CD4-positive, alpha-beta memory T cell (primary cell): ENCODE data around the gene DDX11. TPM values are rescaled to one million over a fixed set of nuclear protein-coding genes. Genes with fewer than 3 reads are reported as not detected.
"Not testable (repeated sequence)": the region's sequence is repeated elsewhere in the genome, so short reads cannot be mapped to it uniquely, and the experiment has no call there.

ENCODE experiments used
- CTCF ChIA-PET: fragments of 350-600 bp; sonication (Branson Sonifier 250); formaldehyde crosslinking; loops from one replicate; lab custom pipeline; 2021; ENCODE audit warnings: inconsistent platforms; ENCODE audit not compliant: partially characterized antibody; lab: Charles Lee
- POLR2A ChIA-PET: fragments of 350-600 bp; sonication (Branson Sonifier 250); formaldehyde crosslinking; loops from one replicate; lab custom pipeline; 2021; ENCODE audit not compliant: partially characterized antibody; lab: Charles Lee
- DNase-seq, 5 donors: peaks; one replicate each; pipeline versions ENCODE4 v3.0.0 to v3.0.0-alpha.2; 2020 to 2022; ENCODE audit warnings: mixed read lengths in 1 of 5
- H3K27ac ChIP-seq: one replicate; pipeline ENCODE4 v1.7.0; 2013; ENCODE audit warnings: low read depth, low read length
- H3K27me3 ChIP-seq: 2 replicates; pipeline ENCODE4 v1.7.0; 2013; ENCODE audit warnings: mild to moderate bottlenecking, low read length, moderate library complexity; ENCODE audit not compliant: insufficient read depth
- H3K36me3 ChIP-seq: 2 replicates; pipeline ENCODE4 v1.7.0; 2013; ENCODE audit warnings: mild to moderate bottlenecking, low read length, moderate library complexity; ENCODE audit not compliant: insufficient read depth
- H3K4me1 ChIP-seq: 2 replicates; pipeline ENCODE4 v1.7.0; 2013; ENCODE audit warnings: mild to moderate bottlenecking, low read length, moderate library complexity; ENCODE audit not compliant: insufficient read depth
- H3K4me3 ChIP-seq, 2 donors: one replicate each; pipeline ENCODE4 v1.7.0; 2013; ENCODE audit warnings: low read length in 2 of 2, mild to moderate bottlenecking in 1 of 2
- H3K9me3 ChIP-seq, 2 donors: one replicate each; pipeline ENCODE4 v1.7.0; 2013; ENCODE audit warnings: low read length in 2 of 2, control low read depth in 1 of 2; ENCODE audit not compliant: control insufficient read depth in 1 of 2
- H3K27ac Mint-ChIP-seq, 7 donors: one replicate each; pipeline ENCODE4 v1.8.0; 2020 to 2021; ENCODE audit warnings: mixed read lengths in 7 of 7, mild to moderate bottlenecking in 6 of 7, inconsistent platforms in 3 of 7, moderate library complexity in 3 of 7
- H3K27me3 Mint-ChIP-seq, 2 donors: one replicate each; pipeline ENCODE4 v1.8.0; 2020 to 2021; ENCODE audit warnings: mixed read lengths in 2 of 2
- H3K36me3 Mint-ChIP-seq, 2 donors: one replicate each; pipeline ENCODE4 v1.8.0; 2020 to 2021; ENCODE audit warnings: mixed read lengths in 2 of 2, inconsistent platforms in 1 of 2, mild to moderate bottlenecking in 1 of 2
- H3K4me1 Mint-ChIP-seq, 4 donors: one replicate each; pipeline ENCODE4 v1.8.0; 2020 to 2021; ENCODE audit warnings: mixed read lengths in 4 of 4, mild to moderate bottlenecking in 1 of 4
- H3K4me3 Mint-ChIP-seq, 8 donors: one replicate each; pipeline ENCODE4 v1.8.0; 2020 to 2021; ENCODE audit warnings: mixed read lengths in 8 of 8, mild to moderate bottlenecking in 7 of 8, moderate library complexity in 6 of 8, inconsistent platforms in 3 of 8
- H3K9me3 Mint-ChIP-seq, 8 donors: one replicate each; pipeline ENCODE4 v1.8.0; 2020 to 2021; ENCODE audit warnings: mixed read lengths in 8 of 8, mild to moderate bottlenecking in 5 of 8, inconsistent platforms in 3 of 8, moderate library complexity in 1 of 8
- intact Hi-C: fragments of 100-400 bp; cut with micrococcal nuclease; formaldehyde crosslinking; loops from one replicate; pipeline ENCODE4 v1.15.1; 2023
- polyA plus RNA-seq, 2 donors: library from polyadenylated mRNA; unstranded; fragments of 300-500 nt; fragmentation: Illumina TruSeq; gene quantifications; one replicate each; pipeline ENCODE4 v1.2.3, GENCODE V29; 2021
- total RNA-seq, 2 experiments: library from RNA; stranded (reverse); gene quantifications; one replicate each; pipeline ENCODE4 v1.2.3, GENCODE V29; 2021

The DDX11 gene
- total RNA-seq = 10 to 100 TPM; 41.6 to 45.8 TPM
- 10 to 100 TPM in 1 of 2 donors, 1 to 10 TPM in 1; 5.1 to 18.0 TPM for polyA plus RNA-seq

DNA sequence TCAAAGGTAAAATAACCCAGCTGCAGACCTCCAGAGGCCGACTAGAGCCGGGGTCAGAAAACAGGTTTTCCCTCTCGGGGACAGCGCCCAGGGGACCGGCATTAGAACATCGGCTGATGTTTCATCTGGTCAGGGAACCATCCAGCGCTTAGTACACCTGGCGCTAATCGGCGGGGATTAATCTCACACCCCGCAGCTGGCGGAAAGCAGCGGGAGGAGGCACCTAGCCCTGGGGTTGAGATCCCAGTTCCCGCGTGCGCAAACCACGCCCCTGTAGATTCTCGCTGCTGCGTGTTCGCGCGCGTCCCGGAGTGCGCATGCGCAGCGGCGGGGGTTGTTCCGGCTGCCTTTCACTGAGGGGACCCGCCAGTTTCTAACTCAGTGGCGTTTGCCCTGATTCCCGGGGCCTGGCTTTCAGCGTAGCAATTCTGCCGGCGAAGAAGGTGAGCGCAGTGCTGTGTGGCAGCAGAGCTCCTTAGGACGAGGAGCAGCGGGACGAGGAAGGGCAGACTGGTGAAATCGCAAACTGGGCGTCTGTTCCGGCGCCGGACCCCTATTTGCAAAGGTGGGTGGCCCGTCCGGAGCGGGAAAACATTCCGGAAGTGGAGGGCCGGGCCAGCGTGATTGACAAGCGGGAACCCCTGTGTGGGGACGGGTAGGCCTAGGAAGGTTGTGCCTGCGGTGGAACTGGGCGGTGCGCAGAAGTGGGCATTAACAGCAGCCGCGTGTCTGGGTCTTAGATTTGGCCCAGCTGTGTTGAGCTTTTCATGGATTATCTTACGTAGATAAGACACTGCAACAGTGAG is at the start of gene DDX11:
Gene DDX11 (plus strand): TSS at position 334 of the 806 bp plus-strand sequence. CDS start 4,534 bp downstream, outside the sequence.
- POLR2A ChIA-PET = not testable (repeated sequence)

DNA sequence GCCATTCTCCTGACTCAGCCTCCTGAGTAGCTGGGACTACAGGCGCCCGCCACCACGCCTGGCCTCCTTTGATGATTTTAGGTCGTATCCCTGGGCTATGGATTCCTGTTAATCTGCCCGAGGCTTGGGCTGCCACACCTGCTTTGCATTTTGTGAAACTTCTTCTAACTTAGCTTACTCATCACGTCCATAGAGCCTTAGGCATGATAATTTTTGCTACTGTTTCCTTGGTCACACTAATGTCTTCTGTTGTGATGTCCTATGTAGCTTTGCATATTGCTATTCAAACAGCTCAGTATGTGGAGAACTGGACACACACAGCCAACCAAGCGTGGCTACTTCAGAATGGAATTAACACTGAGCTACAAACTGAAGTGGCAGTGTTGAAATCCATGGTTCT is 47.5 kb upstream of the DDX11 start:
- no peak for DNase-seq
- H3K27me3 Mint-ChIP-seq = peaks cover 0 to 7% of the 10 kb centered on the region in 2 donors
- no peak overlapping the region for H3K27ac Mint-ChIP-seq
- intact Hi-C loops = no loop called here
- no peak overlapping the region for H3K4me3 Mint-ChIP-seq
- H3K4me1 ChIP-seq = no peaks in the 10 kb centered on the region
- CTCF ChIA-PET = no interaction called here
- no peaks in the 10 kb centered on the region for H3K36me3 ChIP-seq
- H3K4me1 Mint-ChIP-seq = no peaks in the 10 kb centered on the region
- H3K9me3 ChIP-seq = no peaks in the 10 kb centered on the region
- no peak overlapping the region for H3K27ac ChIP-seq
- H3K36me3 Mint-ChIP-seq = no peaks in the 10 kb centered on the region
- peaks cover 0 to 4% (median 0%) of the 10 kb centered on the region in 8 donors for H3K9me3 Mint-ChIP-seq
- H3K27me3 ChIP-seq = no peaks in the 10 kb centered on the region
- H3K4me3 ChIP-seq = no peak overlapping the region
- POLR2A ChIA-PET = no interaction called here

More for the DNA sequence above, at the start of gene DDX11:
- H3K36me3 ChIP-seq, H3K27me3 Mint-ChIP-seq, H3K36me3 Mint-ChIP-seq, H3K27me3 ChIP-seq, H3K9me3 ChIP-seq, H3K9me3 Mint-ChIP-seq: not testable (repeated sequence)
- H3K4me3 Mint-ChIP-seq = peak within 1 kb of the TSS; percentile 95 to 99 (median 98)
- H3K27ac Mint-ChIP-seq = peak within 1 kb of the TSS; percentile 93 to 98 (median 96)
- peak within 1 kb of the TSS; percentile 70 to 97 for H3K4me3 ChIP-seq
- peaks cover 12% of the 10 kb centered on the region for H3K4me1 ChIP-seq
- intact Hi-C loops = loop anchor here (2.0 to 10.0 kb wide), 3 partner anchors 254 to 1601 kb away; partner anchors contain the start of genes DNM1L, IPO8 and SINHCAF
- DNase-seq = peak; percentile 92 to 94 (median 93)
- CTCF ChIA-PET = interaction anchor here (0.6 kb wide), 1 partner anchor 1333 kb away, joined by 3 read pairs; no protein-coding TSS in a partner anchor
- peaks cover 11 to 31% (median 18%) of the 10 kb centered on the region in 4 donors for H3K4me1 Mint-ChIP-seq
- peak within 1 kb of the TSS; percentile 72 for H3K27ac ChIP-seq

DNA sequence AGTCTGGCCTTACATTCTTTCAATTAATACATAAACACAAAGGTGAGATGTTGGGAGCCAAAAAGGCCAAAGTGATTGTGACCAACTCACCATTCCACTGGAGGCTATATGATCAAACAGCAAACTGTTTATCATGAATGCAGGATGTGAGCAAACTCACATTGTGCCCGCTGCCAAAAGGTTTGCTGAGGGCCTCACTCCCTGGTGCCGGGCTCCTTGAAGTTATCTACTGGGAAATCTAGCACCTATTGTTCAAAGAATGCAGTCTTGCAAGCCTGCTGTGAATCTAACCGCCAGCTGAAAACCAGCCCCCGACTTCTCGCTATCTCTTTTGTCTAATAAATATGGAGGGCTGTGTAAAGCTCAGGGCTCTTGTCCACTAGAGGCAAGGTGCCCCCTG is 46.7 kb upstream of the DDX11 start:
- H3K27ac ChIP-seq, H3K9me3 Mint-ChIP-seq, intact Hi-C loops, H3K36me3 Mint-ChIP-seq, H3K4me1 ChIP-seq, H3K27me3 Mint-ChIP-seq, H3K9me3 ChIP-seq, H3K36me3 ChIP-seq, H3K27me3 ChIP-seq, H3K4me3 Mint-ChIP-seq, H3K4me3 ChIP-seq, H3K4me1 Mint-ChIP-seq, DNase-seq, H3K27ac Mint-ChIP-seq, POLR2A ChIA-PET: not testable (repeated sequence)
- CTCF ChIA-PET = interaction anchor here (1.6 kb wide), 1 partner anchor 15 kb away, joined by 3 read pairs; no protein-coding TSS in a partner anchor

DNA sequence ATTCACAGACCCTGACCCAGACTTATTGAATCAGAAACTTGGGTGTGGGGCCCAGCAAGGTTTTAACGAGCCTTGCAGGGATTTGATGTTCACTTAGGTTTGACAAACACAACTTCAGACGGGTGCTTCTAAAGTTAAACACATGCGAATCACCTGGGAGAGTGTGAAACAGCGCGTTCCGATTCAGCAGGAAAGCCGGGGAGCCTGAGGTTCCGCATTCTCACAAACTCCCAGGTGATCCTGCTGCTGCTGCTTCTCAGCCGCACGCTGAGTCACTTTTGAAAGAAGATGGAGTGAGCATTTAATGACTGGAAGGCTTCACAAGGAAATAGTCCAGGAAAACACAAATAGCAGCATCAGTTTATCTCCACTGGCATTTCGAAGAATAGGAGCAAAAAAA is 44.2 kb upstream of the DDX11 start:
- DNase-seq = no peak
- no peak overlapping the region for H3K27ac ChIP-seq
- no peaks in the 10 kb centered on the region for H3K4me1 ChIP-seq
- peaks cover 0 to 3% of the 10 kb centered on the region in 2 donors for H3K27me3 Mint-ChIP-seq
- H3K4me3 Mint-ChIP-seq = no peak overlapping the region
- no peaks in the 10 kb centered on the region for H3K9me3 ChIP-seq
- H3K27ac Mint-ChIP-seq = no peak overlapping the region
- ChIA-PET POLR2A (no interaction called here), CTCF (no interaction called here)
- intact Hi-C loops = no loop called here
- H3K4me3 ChIP-seq = no peak overlapping the region
- no peaks in the 10 kb centered on the region for H3K36me3 ChIP-seq
- peaks cover 0 to 4% (median 0%) of the 10 kb centered on the region in 8 donors for H3K9me3 Mint-ChIP-seq
- no peaks in the 10 kb centered on the region for H3K36me3 Mint-ChIP-seq
- H3K4me1 Mint-ChIP-seq = no peaks in the 10 kb centered on the region
- no peaks in the 10 kb centered on the region for H3K27me3 ChIP-seq

DNA sequence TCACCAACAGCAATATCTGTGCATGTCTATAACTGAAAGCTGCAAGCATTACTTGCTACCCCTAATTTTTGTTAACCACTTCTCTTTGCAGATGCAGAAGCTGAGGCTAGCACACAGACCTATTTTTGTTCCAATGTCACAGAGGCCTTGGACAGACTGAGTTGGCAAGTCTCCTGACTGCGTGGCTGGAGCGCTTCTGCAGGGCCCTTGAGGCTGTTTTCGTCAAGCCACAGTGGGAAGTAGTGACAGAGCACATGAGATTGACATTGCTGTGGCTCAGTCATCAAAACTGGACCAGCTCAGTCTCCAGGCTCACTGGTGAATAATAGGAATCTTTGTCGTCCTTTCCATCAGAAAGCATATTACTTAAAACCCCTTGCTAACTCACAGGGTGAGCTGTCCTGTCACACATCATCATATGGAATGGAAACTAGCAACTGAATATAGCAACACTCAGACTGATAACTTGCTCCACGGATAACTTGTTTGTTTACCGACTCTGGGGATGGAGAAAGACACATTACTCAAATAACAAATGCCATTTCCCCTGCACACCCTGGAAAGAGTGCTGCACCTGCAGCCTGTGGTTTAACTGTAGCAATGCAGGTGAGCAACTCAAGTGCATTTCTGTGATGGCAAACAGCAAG is 43.6 kb upstream of the DDX11 start:
- CTCF ChIA-PET = no interaction called here
- H3K27ac ChIP-seq = no peak overlapping the region
- H3K36me3 ChIP-seq = no peaks in the 10 kb centered on the region

DNA sequence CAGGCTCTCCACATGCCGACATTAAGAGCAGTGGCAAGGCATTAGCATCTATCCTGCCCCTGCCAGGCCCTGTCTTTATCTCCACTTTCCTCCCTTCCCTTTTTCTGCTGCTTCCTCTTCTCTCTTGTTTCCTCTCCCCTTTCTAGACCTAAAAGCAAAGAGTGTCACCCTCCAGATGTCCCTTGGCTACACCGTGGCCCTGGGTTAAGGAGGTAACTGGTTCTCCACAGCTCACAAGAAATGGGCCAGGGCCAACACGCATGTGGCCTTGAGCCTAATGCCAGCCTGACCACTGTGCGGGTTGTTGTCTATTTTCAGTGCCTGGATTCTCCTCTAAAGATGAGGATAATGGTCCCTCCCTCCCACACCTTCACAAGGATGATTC is 41.7 kb upstream of the DDX11 start:
- Histone ChIP-seq H3K9me3 (no peaks in the 10 kb centered on the region), H3K4me3 (no peak overlapping the region), H3K27me3 (no peaks in the 10 kb centered on the region), H3K36me3 (no peaks in the 10 kb centered on the region), H3K4me1 (no peaks in the 10 kb centered on the region), H3K27ac (no peak overlapping the region)
- H3K27me3 Mint-ChIP-seq = peaks cover 2 to 12% of the 10 kb centered on the region in 2 donors
- H3K36me3 Mint-ChIP-seq = no peaks in the 10 kb centered on the region
- ChIA-PET CTCF (no interaction called here), POLR2A (no interaction called here)
- no peak overlapping the region for H3K4me3 Mint-ChIP-seq
- peaks cover 0 to 1% (median 0%) of the 10 kb centered on the region in 8 donors for H3K9me3 Mint-ChIP-seq
- intact Hi-C loops = no loop called here
- H3K27ac Mint-ChIP-seq = no peak overlapping the region
- H3K4me1 Mint-ChIP-seq = no peaks in the 10 kb centered on the region
- DNase-seq = no peak

More for the DNA sequence above, 43.6 kb upstream of the DDX11 start:
- no peak for DNase-seq
- Mint-ChIP-seq H3K9me3 (peaks cover 0 to 4% (median 0%) of the 10 kb centered on the region in 8 donors), H3K27me3 (peaks cover 0 to 3% of the 10 kb centered on the region in 2 donors), H3K4me3 (no peak overlapping the region), H3K27ac (no peak overlapping the region), H3K36me3 (no peaks in the 10 kb centered on the region), H3K4me1 (no peaks in the 10 kb centered on the region)
- Histone ChIP-seq H3K4me3 (no peak overlapping the region), H3K9me3 (no peaks in the 10 kb centered on the region), H3K27me3 (no peaks in the 10 kb centered on the region), H3K4me1 (no peaks in the 10 kb centered on the region)
- intact Hi-C loops = no loop called here
- POLR2A ChIA-PET = no interaction called here

DNA sequence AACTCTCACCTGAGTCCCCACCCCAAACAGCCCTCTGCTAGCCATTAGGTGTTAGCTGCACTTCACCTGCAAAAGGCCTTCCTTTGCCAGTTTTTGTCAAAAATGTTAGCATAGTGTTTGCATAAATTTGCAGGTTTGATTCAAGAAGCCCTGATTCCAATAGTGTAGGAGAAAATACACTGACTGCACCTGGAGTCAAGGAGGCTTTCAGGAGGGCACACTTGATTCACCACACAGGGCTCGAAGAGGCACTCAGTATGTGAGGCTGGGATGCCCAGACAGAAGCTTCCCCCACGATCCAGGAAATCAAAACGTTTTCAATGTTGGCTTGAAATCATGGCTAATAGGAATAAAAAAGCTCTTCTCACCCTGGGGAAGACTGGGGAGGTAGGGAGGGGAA is 40.5 kb upstream of the DDX11 start:
- Histone ChIP-seq H3K4me3 (no peak overlapping the region), H3K9me3 (no peaks in the 10 kb centered on the region), H3K27ac (no peak overlapping the region), H3K27me3 (no peaks in the 10 kb centered on the region), H3K36me3 (no peaks in the 10 kb centered on the region), H3K4me1 (no peaks in the 10 kb centered on the region)
- ChIA-PET CTCF (no interaction called here), POLR2A (no interaction called here)
- no peaks in the 10 kb centered on the region for H3K36me3 Mint-ChIP-seq
- H3K27me3 Mint-ChIP-seq = peaks cover 2 to 15% of the 10 kb centered on the region in 2 donors
- no peaks in the 10 kb centered on the region for H3K4me1 Mint-ChIP-seq
- peaks cover 0 to 1% (median 0%) of the 10 kb centered on the region in 8 donors for H3K9me3 Mint-ChIP-seq
- H3K4me3 Mint-ChIP-seq = no peak overlapping the region
- intact Hi-C loops = no loop called here
- no peak overlapping the region for H3K27ac Mint-ChIP-seq
- no peak for DNase-seq
